Esophagus muscularis mucosa (tissue), 3 donors: ENCODE data around the gene XPNPEP2.

Experiments used
- CTCF ChIP-seq, 3 experiments: fragments of 200-600 bp in 2 of 3; fragments of 450-650 bp in 1 of 3; sonication (generic) in 2 of 3; IDR thresholded peaks; one replicate each; pipeline ENCODE4 v1.5.1; 2017 to 2019; ENCODE audit warnings: antibody characterized with exemption in 3 of 3, mild to moderate bottlenecking in 2 of 3, moderate library complexity in 1 of 3
- POLR2AphosphoS5 ChIP-seq, 2 donors: sonication (generic); formaldehyde crosslinking; IDR thresholded peaks; one replicate each; pipeline ENCODE4 v1.6.1; 2017; ENCODE audit warnings: antibody characterized with exemption in 2 of 2

- no peak for TF ChIP-seq POLR2AphosphoS5 (IDR thresholded peaks at IDR 0.05)
- no peak for TF ChIP-seq CTCF (IDR thresholded peaks at IDR 0.05)
These were observed 51.4 kb downstream of the XPNPEP2 start for GRCh38 chrX:129790146-129790545.
